ENCODE measurements around the gene TMEM205.
"Not testable (repeated sequence)": the region's sequence is repeated elsewhere in the genome, so short reads cannot be mapped to it uniquely, and the experiment has no call there.

TMEM205 gene

GRCh38 chr19:11337080-11337479 lies 9.0 kb downstream of the TMEM205 start:
- Mint-ChIP-seq H3K27me3 (no peaks in the 10 kb centered on the region), H3K36me3 (ENCODE audit: low read depth) (peaks cover 9% of the 10 kb centered on the region), H3K9me3 (no peaks in the 10 kb centered on the region), H3K4me1 (ENCODE audit: low read depth) (peaks cover 25% of the 10 kb centered on the region), H3K4me3 (no peak overlapping the region), H3K27ac (no peak overlapping the region)

- H3K27me3 Mint-ChIP-seq = no peaks in the 10 kb centered on the region
These were observed 10.5 kb downstream of the TMEM205 start for GRCh38 chr19:11335449-11336146.

GRCh38 chr19:11333838-11334237 lies 12.2 kb downstream of the TMEM205 start:
- not testable (repeated sequence) for H3K27ac Mint-ChIP-seq; H3K4me3 Mint-ChIP-seq; H3K36me3 Mint-ChIP-seq (ENCODE audit: low read depth); H3K9me3 Mint-ChIP-seq; H3K27me3 Mint-ChIP-seq
- peaks cover 15% of the 10 kb centered on the region for H3K4me1 Mint-ChIP-seq (ENCODE audit: low read depth)

More at GRCh38 chr19:11335449-11336146, 10.5 kb downstream of the TMEM205 start:
- Mint-ChIP-seq H3K9me3 (no peaks in the 10 kb centered on the region), H3K4me3 (no peak overlapping the region), H3K27ac (no peak overlapping the region), H3K4me1 (ENCODE audit: low read depth) (peaks cover 25% of the 10 kb centered on the region), H3K36me3 (ENCODE audit: low read depth) (peaks cover 9% of the 10 kb centered on the region)

GRCh38 chr19:11332822-11333221 lies 13.2 kb downstream of the TMEM205 start:
- Mint-ChIP-seq H3K36me3 (ENCODE audit: low read depth) (peaks cover 9% of the 10 kb centered on the region), H3K27ac (no peak overlapping the region), H3K4me3 (no peak overlapping the region), H3K4me1 (ENCODE audit: low read depth) (peaks cover 7% of the 10 kb centered on the region), H3K27me3 (no peaks in the 10 kb centered on the region), H3K9me3 (no peaks in the 10 kb centered on the region)

- Mint-ChIP-seq H3K4me1 (ENCODE audit: low read depth) (no peaks in the 10 kb centered on the region), H3K27me3 (no peaks in the 10 kb centered on the region), H3K27ac (no peak overlapping the region)
These were observed 14.6 kb downstream of the TMEM205 start for GRCh38 chr19:11331502-11331901.

GRCh38 chr19:11330127-11330526 lies 15.9 kb downstream of the TMEM205 start:
- no peaks in the 10 kb centered on the region for H3K9me3 Mint-ChIP-seq
- H3K4me1 Mint-ChIP-seq (ENCODE audit: low read depth) = no peaks in the 10 kb centered on the region
- no peak overlapping the region for H3K27ac Mint-ChIP-seq
- no peak overlapping the region for H3K4me3 Mint-ChIP-seq
- peaks cover 4% of the 10 kb centered on the region for H3K36me3 Mint-ChIP-seq (ENCODE audit: low read depth)
- H3K27me3 Mint-ChIP-seq = no peaks in the 10 kb centered on the region

More at GRCh38 chr19:11331502-11331901, 14.6 kb downstream of the TMEM205 start:
- no peak overlapping the region for H3K4me3 Mint-ChIP-seq
- H3K9me3 Mint-ChIP-seq = no peaks in the 10 kb centered on the region
- H3K36me3 Mint-ChIP-seq (ENCODE audit: low read depth) = peaks cover 9% of the 10 kb centered on the region

GRCh38 chr19:11325544-11325943 lies 20.5 kb downstream of the TMEM205 start:
- no peak overlapping the region for H3K27ac Mint-ChIP-seq
- no peak overlapping the region for H3K4me3 Mint-ChIP-seq
- peaks cover 3% of the 10 kb centered on the region for H3K27me3 Mint-ChIP-seq
- H3K36me3 Mint-ChIP-seq (ENCODE audit: low read depth) = no peaks in the 10 kb centered on the region
- no peaks in the 10 kb centered on the region for H3K9me3 Mint-ChIP-seq
- peaks cover 27% of the 10 kb centered on the region for H3K4me1 Mint-ChIP-seq (ENCODE audit: low read depth)

- Mint-ChIP-seq H3K4me3 (no peak overlapping the region), H3K27me3 (peaks cover 4% of the 10 kb centered on the region), H3K4me1 (ENCODE audit: low read depth) (peaks cover 27% of the 10 kb centered on the region), H3K36me3 (ENCODE audit: low read depth) (no peaks in the 10 kb centered on the region), H3K9me3 (no peaks in the 10 kb centered on the region), H3K27ac (peak overlapping the region; percentile 81)
These were observed 21.2 kb downstream of the TMEM205 start for GRCh38 chr19:11324748-11325389.

GRCh38 chr19:11324079-11324661 lies 21.9 kb downstream of the TMEM205 start:
- peak overlapping the region; percentile 81 for H3K27ac Mint-ChIP-seq
- peaks cover 27% of the 10 kb centered on the region for H3K4me1 Mint-ChIP-seq (ENCODE audit: low read depth)
- H3K9me3 Mint-ChIP-seq = no peaks in the 10 kb centered on the region
- peaks cover 4% of the 10 kb centered on the region for H3K27me3 Mint-ChIP-seq
- H3K36me3 Mint-ChIP-seq (ENCODE audit: low read depth) = no peaks in the 10 kb centered on the region
- peak overlapping the region; percentile 28 for H3K4me3 Mint-ChIP-seq

GRCh38 chr19:11323601-11324078 lies 22.4 kb downstream of the TMEM205 start:
- Mint-ChIP-seq H3K4me1 (ENCODE audit: low read depth) (peaks cover 27% of the 10 kb centered on the region), H3K36me3 (ENCODE audit: low read depth) (no peaks in the 10 kb centered on the region), H3K27ac (peak overlapping the region; percentile 81), H3K4me3 (peak overlapping the region; percentile 28), H3K27me3 (peaks cover 4% of the 10 kb centered on the region), H3K9me3 (no peaks in the 10 kb centered on the region)

GRCh38 chr19:11322269-11323024 lies 23.6 kb downstream of the TMEM205 start:
- Mint-ChIP-seq H3K27ac (no peak overlapping the region), H3K4me3 (no peak overlapping the region), H3K9me3 (no peaks in the 10 kb centered on the region), H3K4me1 (ENCODE audit: low read depth) (peaks cover 30% of the 10 kb centered on the region), H3K36me3 (ENCODE audit: low read depth) (no peaks in the 10 kb centered on the region), H3K27me3 (peaks cover 4% of the 10 kb centered on the region)

- no peaks in the 10 kb centered on the region for H3K9me3 Mint-ChIP-seq
- H3K27me3 Mint-ChIP-seq = peaks cover 9% of the 10 kb centered on the region
- no peaks in the 10 kb centered on the region for H3K36me3 Mint-ChIP-seq (ENCODE audit: low read depth)
- no peak overlapping the region for H3K27ac Mint-ChIP-seq
- no peak overlapping the region for H3K4me3 Mint-ChIP-seq
- H3K4me1 Mint-ChIP-seq (ENCODE audit: low read depth) = peaks cover 30% of the 10 kb centered on the region
These were observed 24.6 kb downstream of the TMEM205 start for GRCh38 chr19:11321191-11322126.

- H3K4me3 Mint-ChIP-seq; H3K27ac Mint-ChIP-seq; H3K36me3 Mint-ChIP-seq (ENCODE audit: low read depth); H3K9me3 Mint-ChIP-seq; H3K27me3 Mint-ChIP-seq: not testable (repeated sequence)
- peaks cover 30% of the 10 kb centered on the region for H3K4me1 Mint-ChIP-seq (ENCODE audit: low read depth)
These were observed 25.6 kb downstream of the TMEM205 start for GRCh38 chr19:11320278-11320995.

Data from stimulated activated naive CD8-positive, alpha-beta T cell treated with anti-CD3 and anti-CD28 coated beads, Interleukin-15, Interleukin-2, amounts not matched to agents 100 ng/mL and 50 ng/mL, for 24 hours (primary cell).